Measurements from ENCODE around the gene TNFSF10. TPM values are rescaled to one million over a fixed set of nuclear protein-coding genes. Genes with fewer than 3 reads are reported as not detected.

The TNFSF10 gene
- total RNA-seq, 1 experiment from 2014 or later = 21.4 TPM

- ChIA-PET CTCF (no interaction called here), POLR2A (ENCODE audit: unreplicated experiment) (interaction anchor here (0.6 kb wide), 1 partner anchor 518 kb away, joined by 3 read pairs; no protein-coding TSS in a partner anchor)
- Histone ChIP-seq H2AFZ (no peak overlapping the region), H3K79me2 (ENCODE audit: low read depth) (no peaks in the 10 kb centered on the region), H3K27ac (no peak overlapping the region), H3F3A (ENCODE audit: insufficient read depth, low read depth) (peaks cover 14% of the 10 kb centered on the region), H3K9me3 (ENCODE audit: insufficient read depth, low read depth) (peaks cover 6% of the 10 kb centered on the region), H3K27me3 (ENCODE audit: insufficient read depth, low read depth) (no peaks in the 10 kb centered on the region), H3K4me3 (no peak overlapping the region), H4K20me1 (ENCODE audit: insufficient read depth) (no peaks in the 10 kb centered on the region), H3K4me1 (replicated peaks; ENCODE audit: insufficient read depth) (peaks cover 22% of the 10 kb centered on the region), H3K9me2 (ENCODE audit: insufficient read depth) (no peaks in the 10 kb centered on the region), H3K36me3 (ENCODE audit: low read depth) (no peaks in the 10 kb centered on the region), H3K4me2 (no peak overlapping the region)
- TF ChIP-seq CTCF (conservative IDR thresholded peaks at IDR 0.05) (no peak), EZH2 (IDR thresholded peaks at IDR 0.05; ENCODE audit: low read depth) (no peak)
- intact Hi-C loops (cut with micrococcal nuclease; ENCODE audit: unreplicated experiment) = loop anchor here (10.0 kb wide), 1 partner anchor 827 kb away; no protein-coding TSS in a partner anchor
- no peak for DNase-seq
- BruUV-seq (replicated peaks) = no TSS peak
Measured at GRCh38 chr3:172471903-172472302, 51.3 kb downstream of the TNFSF10 start.

GRCh38 chr3:172470588-172470987 is 52.6 kb downstream of the TNFSF10 start:
- BruUV-seq (replicated peaks) = no TSS peak
- DNase-seq = no peak
- H2AFZ ChIP-seq = no peak overlapping the region
- peaks cover 28% of the 10 kb centered on the region for H3F3A ChIP-seq (ENCODE audit: insufficient read depth, low read depth)
- no peak overlapping the region for H3K4me3 ChIP-seq
- H3K27ac ChIP-seq = no peak overlapping the region
- no peaks in the 10 kb centered on the region for H3K36me3 ChIP-seq (ENCODE audit: low read depth)
- H3K79me2 ChIP-seq (ENCODE audit: low read depth) = no peaks in the 10 kb centered on the region
- intact Hi-C loops (cut with micrococcal nuclease; ENCODE audit: unreplicated experiment) = loop anchor here (10.0 kb wide), 1 partner anchor 826 kb away; no protein-coding TSS in a partner anchor
- TF ChIP-seq EZH2 (IDR thresholded peaks at IDR 0.05; ENCODE audit: low read depth) (no peak), CTCF (conservative IDR thresholded peaks at IDR 0.05) (no peak)
- no peaks in the 10 kb centered on the region for H3K27me3 ChIP-seq (ENCODE audit: insufficient read depth, low read depth)
- no peaks in the 10 kb centered on the region for H3K9me2 ChIP-seq (ENCODE audit: insufficient read depth)
- peaks cover 6% of the 10 kb centered on the region for H3K9me3 ChIP-seq (ENCODE audit: insufficient read depth, low read depth)
- no peak overlapping the region for H3K4me2 ChIP-seq
- H4K20me1 ChIP-seq (ENCODE audit: insufficient read depth) = no peaks in the 10 kb centered on the region
- ChIA-PET POLR2A (ENCODE audit: unreplicated experiment) (interaction anchor here (0.6 to 0.8 kb wide), 2 partner anchors 140 to 705 kb away, joined by 3 to 8 read pairs; no protein-coding TSS in a partner anchor), CTCF (no interaction called here)
- peaks cover 28% of the 10 kb centered on the region for H3K4me1 ChIP-seq (replicated peaks; ENCODE audit: insufficient read depth)

GRCh38 chr3:172467170-172467824 is 55.9 kb downstream of the TNFSF10 start:
- H3K4me2 ChIP-seq = peak overlapping the region; percentile 57
- no peaks in the 10 kb centered on the region for H3K27me3 ChIP-seq (ENCODE audit: insufficient read depth, low read depth)
- H3K4me3 ChIP-seq = no peak overlapping the region
- peaks cover 37% of the 10 kb centered on the region for H3F3A ChIP-seq (ENCODE audit: insufficient read depth, low read depth)
- DNase-seq = peak; percentile 38 to 98
- no TSS peak for BruUV-seq (replicated peaks)
- ChIA-PET CTCF (interaction anchor here (0.7 to 1.5 kb wide), 3 partner anchors 9 to 275 kb away, joined by 3 to 4 read pairs (median 3); no protein-coding TSS in a partner anchor), POLR2A (ENCODE audit: unreplicated experiment) (interaction anchor here (0.7 kb wide), 1 partner anchor 147 kb away, joined by 3 read pairs; no protein-coding TSS in a partner anchor)
- intact Hi-C loops (cut with micrococcal nuclease; ENCODE audit: unreplicated experiment) = no loop called here
- peak overlapping the region; percentile 87 for H3K27ac ChIP-seq
- no peaks in the 10 kb centered on the region for H3K79me2 ChIP-seq (ENCODE audit: low read depth)
- no peaks in the 10 kb centered on the region for H3K9me2 ChIP-seq (ENCODE audit: insufficient read depth)
- H3K36me3 ChIP-seq (ENCODE audit: low read depth) = no peaks in the 10 kb centered on the region
- TF ChIP-seq CTCF (conservative IDR thresholded peaks at IDR 0.05) (no peak), EZH2 (IDR thresholded peaks at IDR 0.05; ENCODE audit: low read depth) (no peak)
- peaks cover 9% of the 10 kb centered on the region for H3K9me3 ChIP-seq (ENCODE audit: insufficient read depth, low read depth)
- H3K4me1 ChIP-seq (replicated peaks; ENCODE audit: insufficient read depth) = peaks cover 36% of the 10 kb centered on the region
- H2AFZ ChIP-seq = no peak overlapping the region
- no peaks in the 10 kb centered on the region for H4K20me1 ChIP-seq (ENCODE audit: insufficient read depth)
